Motor neuron (in vitro differentiated cells): ENCODE measurements around the gene PLAU. TPM values are rescaled to one million over a fixed set of nuclear protein-coding genes. Genes with fewer than 3 reads are reported as not detected.
A peak's percentile ranks its signal among the peaks of the same experiment; 100 is the strongest.

Experiments
- ATAC-seq, 8 experiments: fragments of 200-7000 bp; cut with Tn5 transposase; replicated peaks in 6 of 8; 2 replicates each; pipeline ENCODE4 v1.8.0; 2021; ENCODE audit warnings: mild to moderate bottlenecking in 8 of 8, moderate library complexity in 8 of 8
- H3K27ac ChIP-seq, 2 donors: fragments of 250-450 bp; sonication (Bioruptor Pico); 2 replicates each; pipeline ENCODE4 v1.9.0; 2021; ENCODE audit warnings: antibody characterized with exemption in 2 of 2, mild to moderate bottlenecking in 2 of 2, moderate library complexity in 1 of 2
- H3K4me1 ChIP-seq, 2 donors: fragments of 250-450 bp; sonication (Bioruptor Pico); replicated peaks in 1 of 2; 2 replicates each; pipeline ENCODE4 v1.6.1; 2021; ENCODE audit warnings: antibody characterized with exemption in 2 of 2, mild to moderate bottlenecking in 2 of 2, moderate library complexity in 1 of 2
- H3K4me3 ChIP-seq, 5 donors: fragments of 250-450 bp; sonication (Bioruptor Pico); 2 replicates each; pipeline ENCODE4 v1.9.0; 2021; ENCODE audit warnings: antibody characterized with exemption in 5 of 5, mild to moderate bottlenecking in 5 of 5, moderate library complexity in 4 of 5
- WGBS, 10 experiments: fragments of 450-650 bp; shearing (Covaris generic); methylation state at CpG; one replicate each; pipeline ENCODE4 v1.0.0; 2022; 5-methylcytosine and 5-hydroxymethylcytosine counted together
- in situ Hi-C, 9 experiments: fragments of 400-800 bp; cut with MboI; loops; one replicate each; pipeline ENCODE4 v1.15.0; 2021; ENCODE audit warnings: low sequenced_read_pairs in 9 of 9, low pct_unique_long_range_greater_than_20kb in 2 of 9; ENCODE audit not compliant: unreplicated experiment in 9 of 9
- total RNA-seq, 8 experiments: library from RNA; unstranded; fragments of 300-600 nt; gene quantifications; 2 replicates each; pipeline versions ENCODE4 v1.2.3 to v1.2.4, GENCODE V29; 2022

PLAU gene
- total RNA-seq, 8 experiments from 2014 or later: 0.17 to 10.0 (median 0.74) TPM

GRCh38 chr10:73871295-73872189, 39.4 kb upstream of the PLAU start:
- in situ Hi-C loops: no loop called here
- no peak overlapping the region for H3K4me3 ChIP-seq
- WGBS, 10 experiments: 49 to 100% (median 97%) methylated on average over 1 to 6 of the region's 8 CpGs; no CpG with 5 or more reads in 1 of the 10 experiments

GRCh38 chr10:73872190-73872710, 38.7 kb upstream of the PLAU start:
- Histone ChIP-seq H3K4me3 (no peak overlapping the region), H3K27ac (no peak overlapping the region), H3K4me1 (peaks cover 5 to 10% of the 10 kb centered on the region in 2 donors)
- 33 to 100% (median 91%) methylated on average over 1 to 5 of the region's 5 CpGs; no CpG with 5 or more reads in 4 of the 10 experiments for WGBS, 10 experiments
- ATAC-seq: no peak
- in situ Hi-C loops: no loop called here

More at GRCh38 chr10:73871295-73872189, 39.4 kb upstream of the PLAU start:
- H3K27ac ChIP-seq: no peak overlapping the region
- H3K4me1 ChIP-seq: peaks cover 9 to 17% of the 10 kb centered on the region in 2 donors
- no peak for ATAC-seq

GRCh38 chr10:73873142-73873837, 37.6 kb upstream of the PLAU start:
- ATAC-seq: peak in 2 of 8 experiments; percentile 0 to 21
- 0 to 94% (median 70%) methylated on average over 1 to 7 of the region's 33 CpGs; no CpG with 5 or more reads in 5 of the 10 experiments for WGBS, 10 experiments
- H3K27ac ChIP-seq: no peak overlapping the region
- H3K4me1 ChIP-seq: peaks cover 0 to 4% of the 10 kb centered on the region in 2 donors
- in situ Hi-C loops: no loop called here
- H3K4me3 ChIP-seq: peak overlapping the region; percentile 76 to 96 (median 90)

- no CpG with 5 or more reads among the region's 39 CpGs for WGBS, 10 experiments
- H3K4me1 ChIP-seq: peaks cover 0 to 4% of the 10 kb centered on the region in 2 donors
- peak in 7 of 8 experiments; percentile 2 to 71 (median 65) for ATAC-seq
- peak overlapping the region; percentile 56 to 79 for H3K27ac ChIP-seq
- peak overlapping the region; percentile 76 to 96 (median 90) for H3K4me3 ChIP-seq
- in situ Hi-C loops: no loop called here
These were observed 37.1 kb upstream of the PLAU start for GRCh38 chr10:73873838-73874215.

GRCh38 chr10:73874267-73875138, 36.4 kb upstream of the PLAU start, which contains the start of gene CAMK2G:
Gene CAMK2G, minus strand, starts transcription at chr10:73874555. Its CDS starts 94 bp downstream, at chr10:73874461.
- Histone ChIP-seq H3K4me3 (peak within 1 kb of the TSS; percentile 76 to 96 (median 90)), H3K27ac (peak within 1 kb of the TSS; percentile 56 to 79), H3K4me1 (peaks cover 0 to 4% of the 10 kb centered on the region in 2 donors)
- in situ Hi-C loops: loop anchor here in 5 of 9 experiments (25.0 kb wide), 2 partner anchors 213 to 363 kb away; no protein-coding TSS in a partner anchor
- WGBS, 10 experiments: 0 to 60% (median 25%) methylated on average over 1 to 9 of the region's 95 CpGs; no CpG with 5 or more reads in 6 of the 10 experiments
- peak; percentile 83 to 96 (median 87) for ATAC-seq

GRCh38 chr10:73875139-73875475, 35.8 kb upstream of the PLAU start:
- H3K27ac ChIP-seq: no peak overlapping the region
- in situ Hi-C loops: loop anchor here in 5 of 9 experiments (25.0 kb wide), 2 partner anchors 212 to 362 kb away; no protein-coding TSS in a partner anchor
- peak overlapping the region; percentile 76 to 96 (median 90) for H3K4me3 ChIP-seq
- 13 to 100% (median 74%) methylated on average over 1 to 3 of the region's 3 CpGs; no CpG with 5 or more reads in 2 of the 10 experiments for WGBS, 10 experiments
- ATAC-seq: no peak
- H3K4me1 ChIP-seq: peaks cover 0 to 4% of the 10 kb centered on the region in 2 donors

GRCh38 chr10:73876157-73876556, 34.8 kb upstream of the PLAU start:
- in situ Hi-C loops: loop anchor here in 5 of 9 experiments (25.0 kb wide), 2 partner anchors 211 to 361 kb away; no protein-coding TSS in a partner anchor

GRCh38 chr10:73876566-73876965, 34.4 kb upstream of the PLAU start:
- in situ Hi-C loops: loop anchor here in 5 of 9 experiments (25.0 kb wide), 2 partner anchors 211 to 361 kb away; no protein-coding TSS in a partner anchor
- Histone ChIP-seq H3K4me1 (peaks cover 0 to 4% of the 10 kb centered on the region in 2 donors), H3K27ac (no peak overlapping the region), H3K4me3 (no peak overlapping the region)
- ATAC-seq: no peak

More at GRCh38 chr10:73876157-73876556, 34.8 kb upstream of the PLAU start:
- H3K4me1 ChIP-seq: peaks cover 0 to 4% of the 10 kb centered on the region in 2 donors
- no peak for ATAC-seq
- no peak overlapping the region for H3K4me3 ChIP-seq
- no peak overlapping the region for H3K27ac ChIP-seq
- WGBS, 10 experiments: 60 to 100% methylated on average over 1 of the region's 4 CpGs; no CpG with 5 or more reads in 8 of the 10 experiments

- in situ Hi-C loops: loop anchor here in 5 of 9 experiments (25.0 kb wide), 2 partner anchors 210 to 360 kb away; no protein-coding TSS in a partner anchor
- no peak for ATAC-seq
- Histone ChIP-seq H3K4me3 (no peak overlapping the region), H3K27ac (no peak overlapping the region), H3K4me1 (peaks cover 0 to 4% of the 10 kb centered on the region in 2 donors)
- WGBS, 10 experiments: 0 to 100% (median 75%) methylated on average over 1 to 4 of the region's 4 CpGs; no CpG with 5 or more reads in 1 of the 10 experiments
These were observed 34.0 kb upstream of the PLAU start for GRCh38 chr10:73876971-73877370.

GRCh38 chr10:73877533-73878160, 33.3 kb upstream of the PLAU start:
- in situ Hi-C loops: loop anchor here in 5 of 9 experiments (25.0 kb wide), 2 partner anchors 210 to 360 kb away; no protein-coding TSS in a partner anchor
- no peak overlapping the region for H3K4me3 ChIP-seq
- no peak overlapping the region for H3K27ac ChIP-seq
- peaks cover 0 to 4% of the 10 kb centered on the region in 2 donors for H3K4me1 ChIP-seq
- ATAC-seq: peak in 1 of 8 experiments; percentile 4
- 69 to 96% (median 80%) methylated on average over 1 to 9 of the region's 9 CpGs; no CpG with 5 or more reads in 2 of the 10 experiments for WGBS, 10 experiments

GRCh38 chr10:73878365-73878764, 32.6 kb upstream of the PLAU start:
- H3K4me1 ChIP-seq: peaks cover 0 to under 1% of the 10 kb centered on the region in 2 donors
- WGBS, 10 experiments: 75 to 100% (median 80%) methylated on average over 1 of the region's 1 CpG; no CpG with 5 or more reads in 7 of the 10 experiments
- ATAC-seq: no peak
- in situ Hi-C loops: loop anchor here in 5 of 9 experiments (25.0 kb wide), 2 partner anchors 209 to 359 kb away; no protein-coding TSS in a partner anchor
- H3K4me3 ChIP-seq: no peak overlapping the region
- no peak overlapping the region for H3K27ac ChIP-seq
